ENCODE results near the gene EAPP.
"Not testable (repeated sequence)": the region's sequence is repeated elsewhere in the genome, so short reads cannot be mapped to it uniquely, and the experiment has no call there.

Gene EAPP

GRCh38 chr14:34548472-34548981, 9.0 kb upstream of the EAPP start:
- H3K27ac Mint-ChIP-seq: no peak overlapping the region
- no peaks in the 10 kb centered on the region for H3K27me3 Mint-ChIP-seq (ENCODE audit: low read depth)
- peaks cover 2% of the 10 kb centered on the region for H3K4me1 Mint-ChIP-seq (ENCODE audit: low read depth)
- DNase-seq (ENCODE audit: low spot score): no peak
- H3K36me3 Mint-ChIP-seq (ENCODE audit: low read depth): no peaks in the 10 kb centered on the region
- no peaks in the 10 kb centered on the region for H3K9me3 Mint-ChIP-seq
- H3K4me3 Mint-ChIP-seq: peak overlapping the region; percentile 34

DNA sequence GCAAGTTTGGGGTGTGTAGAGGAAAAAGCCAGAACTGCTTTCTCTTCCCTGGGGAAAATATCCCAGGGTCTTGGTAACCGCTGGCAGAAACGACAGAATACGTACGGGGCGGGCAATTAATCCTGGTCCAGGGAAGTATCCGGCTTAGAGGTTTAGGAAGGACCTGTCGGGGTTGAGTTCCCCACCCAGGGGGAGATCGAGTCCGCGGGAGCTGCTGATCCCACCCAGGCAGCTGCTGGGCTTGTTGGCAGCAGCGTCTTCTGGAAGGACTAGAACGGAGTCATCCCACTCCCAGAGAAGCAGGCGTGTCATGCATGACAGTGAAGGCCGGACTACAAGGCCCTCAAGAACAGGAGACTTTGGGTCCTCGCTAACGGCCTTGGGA, 7.6 kb upstream of the EAPP start:
- not testable (repeated sequence) for H3K9me3 Mint-ChIP-seq; H3K4me1 Mint-ChIP-seq (ENCODE audit: low read depth); H3K27me3 Mint-ChIP-seq (ENCODE audit: low read depth); H3K27ac Mint-ChIP-seq; H3K4me3 Mint-ChIP-seq; H3K36me3 Mint-ChIP-seq (ENCODE audit: low read depth); DNase-seq (ENCODE audit: low spot score)

DNA sequence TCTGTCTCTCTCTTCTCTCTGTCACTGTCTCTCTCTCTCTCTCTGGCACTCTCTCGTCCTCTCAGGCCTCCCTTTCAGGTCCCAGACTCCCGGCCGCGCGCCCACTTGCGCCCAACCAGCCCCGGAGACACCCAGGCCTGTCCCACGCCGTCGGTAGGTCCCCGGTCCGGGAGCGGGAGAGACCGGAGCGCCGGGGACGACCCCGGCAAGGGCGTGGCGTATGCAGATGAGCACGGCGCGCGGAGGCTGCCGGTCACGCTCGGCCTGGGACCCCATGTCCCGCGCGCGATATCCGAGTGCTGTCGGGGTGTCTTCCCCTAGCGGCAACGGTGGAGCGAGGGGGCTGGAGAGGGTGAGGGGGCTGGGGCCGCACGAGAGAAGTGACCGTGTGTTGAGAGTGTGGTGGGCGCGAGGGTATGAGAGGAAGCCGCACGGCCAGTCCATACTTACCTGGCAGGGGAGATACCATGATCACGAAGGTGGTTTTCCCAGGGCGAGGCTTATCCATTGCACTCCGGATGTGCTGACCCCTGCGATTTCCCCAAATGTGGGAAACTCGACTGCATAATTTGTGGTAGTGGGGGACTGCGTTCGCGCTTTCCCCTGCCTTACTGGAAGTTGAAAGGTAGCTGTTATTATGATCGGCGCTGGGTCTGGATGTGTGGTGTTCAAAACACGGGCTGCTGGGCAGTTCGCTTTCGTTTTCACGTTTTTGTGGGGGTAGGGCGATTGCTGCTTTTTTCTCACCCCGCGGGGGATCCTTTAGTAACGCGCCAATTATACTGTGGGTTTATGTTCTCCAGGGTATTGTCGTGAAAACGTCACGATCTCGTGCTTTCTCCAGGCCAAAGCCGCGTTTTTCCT, 7.0 kb upstream of the EAPP start:
- H3K9me3 Mint-ChIP-seq; DNase-seq (ENCODE audit: low spot score); H3K36me3 Mint-ChIP-seq (ENCODE audit: low read depth); H3K27ac Mint-ChIP-seq; H3K4me3 Mint-ChIP-seq; H3K27me3 Mint-ChIP-seq (ENCODE audit: low read depth); H3K4me1 Mint-ChIP-seq (ENCODE audit: low read depth): not testable (repeated sequence)

DNA sequence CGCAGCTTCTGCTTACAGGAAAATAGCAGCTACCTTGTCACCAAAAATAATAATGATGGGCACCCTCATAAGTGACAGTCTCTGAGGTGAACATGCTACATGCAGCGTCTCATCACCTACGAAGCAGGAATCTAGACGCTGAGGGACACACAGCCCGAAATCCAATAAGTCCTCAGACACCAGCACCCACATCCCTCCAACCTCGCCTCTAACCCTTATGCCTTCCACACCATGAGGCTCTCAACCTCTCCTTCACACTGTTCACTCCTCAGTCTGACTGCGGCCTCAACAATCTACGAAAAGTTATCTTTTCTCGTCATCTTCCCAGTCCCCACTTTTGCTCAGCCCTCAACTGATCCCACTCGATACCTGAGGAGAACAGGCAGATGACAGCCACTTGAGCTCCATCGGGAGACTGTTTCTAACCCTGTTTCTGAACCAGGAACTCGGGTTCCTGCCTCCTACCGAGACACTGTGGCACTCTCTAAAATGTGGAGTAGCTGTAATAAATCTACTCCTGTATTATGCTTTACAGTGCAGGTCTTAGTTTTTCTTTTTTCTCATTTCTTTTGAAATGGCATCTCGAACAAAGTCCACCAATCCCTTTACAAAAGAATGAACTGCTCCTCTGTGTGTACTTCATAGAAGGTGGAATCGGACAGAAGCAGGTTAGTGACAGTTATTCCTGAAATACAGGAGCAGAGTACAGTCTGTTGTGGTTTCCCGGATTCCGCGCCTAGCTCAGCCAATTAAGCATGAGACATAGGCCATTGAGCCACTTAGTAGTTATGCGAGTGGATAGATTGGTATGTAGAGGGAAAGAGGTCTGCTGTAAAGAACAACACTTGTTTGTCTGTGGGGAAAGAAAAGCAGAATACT, 919 bp upstream of the EAPP start:
- DNase-seq (ENCODE audit: low spot score); H3K36me3 Mint-ChIP-seq (ENCODE audit: low read depth); H3K27me3 Mint-ChIP-seq (ENCODE audit: low read depth); H3K9me3 Mint-ChIP-seq: not testable (repeated sequence)
- Mint-ChIP-seq H3K4me3 (peak overlapping the region; percentile 98), H3K4me1 (ENCODE audit: low read depth) (peaks cover 13% of the 10 kb centered on the region), H3K27ac (peak overlapping the region; percentile 98)

DNA sequence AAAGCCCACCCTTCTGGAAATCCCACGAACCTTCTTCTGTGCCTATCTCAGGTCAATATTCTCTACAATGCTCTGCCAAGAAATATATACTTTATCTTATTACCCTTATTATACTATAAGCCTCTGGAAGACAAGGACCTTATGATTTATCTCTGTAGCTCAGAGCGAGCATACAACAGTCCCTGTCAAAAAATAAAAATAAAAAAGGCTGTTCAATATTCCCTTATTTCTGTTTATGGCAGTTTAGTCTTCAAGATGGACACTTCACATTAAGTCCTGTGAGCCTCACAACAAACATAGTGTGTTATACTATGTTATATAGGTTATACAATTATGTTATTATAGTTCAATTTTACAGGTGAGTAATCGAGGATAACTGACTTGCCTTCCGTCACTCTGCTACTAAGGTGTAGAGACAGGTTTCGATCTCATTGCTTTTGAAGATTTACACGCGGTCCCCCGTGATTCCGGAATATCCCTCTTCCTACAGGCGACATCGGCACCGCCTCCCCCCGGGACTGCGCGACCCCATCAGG, 562 bp downstream of the EAPP start:
- H3K27ac Mint-ChIP-seq: peak overlapping the region; percentile 98
- H3K27me3 Mint-ChIP-seq (ENCODE audit: low read depth): no peaks in the 10 kb centered on the region
- peaks cover 13% of the 10 kb centered on the region for H3K4me1 Mint-ChIP-seq (ENCODE audit: low read depth)
- DNase-seq (ENCODE audit: low spot score): no peak
- peaks cover 4% of the 10 kb centered on the region for H3K36me3 Mint-ChIP-seq (ENCODE audit: low read depth)
- no peaks in the 10 kb centered on the region for H3K9me3 Mint-ChIP-seq
- peak overlapping the region; percentile 98 for H3K4me3 Mint-ChIP-seq

- not testable (repeated sequence) for DNase-seq (ENCODE audit: low spot score); H3K27ac Mint-ChIP-seq; H3K36me3 Mint-ChIP-seq (ENCODE audit: low read depth); H3K9me3 Mint-ChIP-seq; H3K27me3 Mint-ChIP-seq (ENCODE audit: low read depth)
- peak overlapping the region; percentile 98 for H3K4me3 Mint-ChIP-seq
- peaks cover 13% of the 10 kb centered on the region for H3K4me1 Mint-ChIP-seq (ENCODE audit: low read depth)
Observed at GRCh38 chr14:34538096-34538495, 1.4 kb downstream of the EAPP start.

DNA sequence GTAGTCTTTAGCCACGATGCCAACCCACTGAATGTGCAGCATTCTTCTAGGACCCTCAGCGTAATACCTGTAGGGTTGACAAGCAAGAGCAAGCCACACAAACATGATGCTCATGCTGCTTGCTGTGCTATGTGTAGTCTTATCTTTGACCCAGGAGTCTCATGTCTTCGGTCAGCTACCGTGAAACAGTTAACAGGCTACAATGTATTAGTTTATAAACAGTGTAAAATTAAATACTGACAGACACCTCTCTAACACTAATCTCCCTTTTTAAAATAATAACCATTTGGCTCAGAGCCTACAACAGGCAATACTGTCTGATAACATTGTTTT, 1.9 kb downstream of the EAPP start:
- Mint-ChIP-seq H3K27ac (no peak overlapping the region), H3K9me3 (no peaks in the 10 kb centered on the region), H3K27me3 (ENCODE audit: low read depth) (no peaks in the 10 kb centered on the region), H3K4me1 (ENCODE audit: low read depth) (peaks cover 13% of the 10 kb centered on the region), H3K36me3 (ENCODE audit: low read depth) (peaks cover 9% of the 10 kb centered on the region), H3K4me3 (no peak overlapping the region)
- no peak for DNase-seq (ENCODE audit: low spot score)

DNA sequence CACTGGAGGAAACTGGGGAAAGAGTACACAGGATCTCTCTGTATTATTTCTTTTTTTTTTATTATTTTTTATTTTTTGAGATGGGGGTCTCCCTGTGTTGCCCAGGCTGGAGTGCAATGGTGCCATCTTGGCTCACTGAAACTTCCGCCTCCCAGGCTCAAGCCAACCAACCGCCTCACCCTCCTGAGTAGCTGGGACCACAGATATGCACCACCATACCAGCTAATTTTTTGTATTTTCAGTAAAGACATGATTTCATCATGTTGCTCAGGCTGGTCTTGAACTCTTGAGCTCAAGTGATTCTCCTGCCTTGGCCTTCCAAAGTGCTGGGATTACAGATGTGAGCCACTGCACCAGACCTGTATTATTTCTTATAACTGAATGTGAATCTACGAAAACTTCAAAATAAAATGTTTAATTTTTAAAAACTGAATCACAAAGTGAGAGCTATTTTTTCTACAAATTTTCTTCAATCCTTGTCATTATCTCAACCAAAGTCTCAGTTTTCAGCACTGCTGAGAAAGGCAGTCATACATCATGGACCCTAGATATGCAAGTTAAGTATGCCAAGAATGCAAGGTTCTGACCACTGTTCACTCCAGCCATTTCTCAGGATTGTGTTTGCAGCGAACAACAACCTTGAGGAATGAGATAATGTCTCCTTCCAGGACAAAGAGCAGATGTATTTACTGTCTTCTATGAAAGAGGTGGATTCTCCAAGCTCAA, 2.4 kb downstream of the EAPP start:
- Mint-ChIP-seq H3K9me3 (no peaks in the 10 kb centered on the region), H3K4me1 (ENCODE audit: low read depth) (peaks cover 13% of the 10 kb centered on the region), H3K36me3 (ENCODE audit: low read depth) (peaks cover 10% of the 10 kb centered on the region), H3K4me3 (no peak overlapping the region), H3K27me3 (ENCODE audit: low read depth) (no peaks in the 10 kb centered on the region), H3K27ac (no peak overlapping the region)
- no peak for DNase-seq (ENCODE audit: low spot score)

GRCh38 chr14:34527591-34527990, 11.9 kb downstream of the EAPP start:
- Mint-ChIP-seq H3K4me1 (ENCODE audit: low read depth) (peaks cover 1% of the 10 kb centered on the region), H3K27ac (no peak overlapping the region), H3K9me3 (no peaks in the 10 kb centered on the region), H3K27me3 (ENCODE audit: low read depth) (no peaks in the 10 kb centered on the region), H3K4me3 (no peak overlapping the region), H3K36me3 (ENCODE audit: low read depth) (peaks cover 33% of the 10 kb centered on the region)
- DNase-seq (ENCODE audit: low spot score): no peak

GRCh38 chr14:34524216-34524615, 15.3 kb downstream of the EAPP start:
- H3K4me1 Mint-ChIP-seq (ENCODE audit: low read depth); H3K27ac Mint-ChIP-seq; H3K9me3 Mint-ChIP-seq; DNase-seq (ENCODE audit: low spot score); H3K4me3 Mint-ChIP-seq; H3K27me3 Mint-ChIP-seq (ENCODE audit: low read depth): not testable (repeated sequence)
- H3K36me3 Mint-ChIP-seq (ENCODE audit: low read depth): peaks cover 44% of the 10 kb centered on the region

- H3K27ac Mint-ChIP-seq: no peak overlapping the region
Observed at GRCh38 chr14:34522496-34522895, 17.0 kb downstream of the EAPP start.

GRCh38 chr14:34521071-34521470, 18.4 kb downstream of the EAPP start:
- H3K4me1 Mint-ChIP-seq (ENCODE audit: low read depth); H3K27me3 Mint-ChIP-seq (ENCODE audit: low read depth): not testable (repeated sequence)

More at GRCh38 chr14:34522496-34522895, 17.0 kb downstream of the EAPP start:
- H3K27me3 Mint-ChIP-seq (ENCODE audit: low read depth): no peaks in the 10 kb centered on the region
- peaks cover 1% of the 10 kb centered on the region for H3K4me1 Mint-ChIP-seq (ENCODE audit: low read depth)
- H3K9me3 Mint-ChIP-seq: no peaks in the 10 kb centered on the region
- DNase-seq (ENCODE audit: low spot score): no peak
- H3K36me3 Mint-ChIP-seq (ENCODE audit: low read depth): peaks cover 51% of the 10 kb centered on the region
- H3K4me3 Mint-ChIP-seq: no peak overlapping the region

GRCh38 chr14:34520304-34520970, 19.1 kb downstream of the EAPP start:
- not testable (repeated sequence) for H3K4me3 Mint-ChIP-seq; DNase-seq (ENCODE audit: low spot score); H3K4me1 Mint-ChIP-seq (ENCODE audit: low read depth); H3K9me3 Mint-ChIP-seq; H3K27me3 Mint-ChIP-seq (ENCODE audit: low read depth); H3K27ac Mint-ChIP-seq
- peaks cover 50% of the 10 kb centered on the region for H3K36me3 Mint-ChIP-seq (ENCODE audit: low read depth)

More at GRCh38 chr14:34521071-34521470, 18.4 kb downstream of the EAPP start:
- not testable (repeated sequence) for H3K27ac Mint-ChIP-seq; H3K4me3 Mint-ChIP-seq; DNase-seq (ENCODE audit: low spot score); H3K9me3 Mint-ChIP-seq
- peaks cover 47% of the 10 kb centered on the region for H3K36me3 Mint-ChIP-seq (ENCODE audit: low read depth)
